GM21717 (cell line): ENCODE results near the gene ALDH1A2.
"Not testable (repeated sequence)": the region's sequence is repeated elsewhere in the genome, so short reads cannot be mapped to it uniquely, and the experiment has no call there.

Experiments used
- ATAC-seq: cut with Tn5 transposase; IDR thresholded peaks from one replicate; pipeline ENCODE4 v1.9.1; 2021; ENCODE audit warnings: mild to moderate bottlenecking, moderate library complexity; ENCODE audit not compliant: unreplicated experiment

The ALDH1A2 gene

GRCh38 chr15:58043192-58043903 lies 22.2 kb downstream of the ALDH1A2 start:
- ATAC-seq = no peak

DNA sequence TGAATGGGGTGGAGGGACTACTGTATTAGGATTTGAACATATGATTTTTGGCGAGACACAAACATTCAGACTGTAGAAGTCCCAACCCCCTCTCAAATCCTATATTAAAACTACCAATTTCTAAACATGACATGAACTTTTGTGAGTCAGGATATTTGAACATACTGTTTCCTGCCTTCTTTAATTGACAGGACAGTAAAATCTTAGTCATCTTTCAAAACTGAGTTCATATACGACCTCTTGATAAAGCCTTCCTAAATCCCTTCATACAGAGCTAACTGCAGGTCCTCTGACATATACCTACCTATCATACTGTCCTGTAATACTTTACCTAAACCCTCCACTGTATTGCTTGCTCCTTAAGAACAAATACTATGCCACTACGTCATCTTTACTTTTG lies 23.5 kb downstream of the ALDH1A2 start:
- no peak for ATAC-seq

DNA sequence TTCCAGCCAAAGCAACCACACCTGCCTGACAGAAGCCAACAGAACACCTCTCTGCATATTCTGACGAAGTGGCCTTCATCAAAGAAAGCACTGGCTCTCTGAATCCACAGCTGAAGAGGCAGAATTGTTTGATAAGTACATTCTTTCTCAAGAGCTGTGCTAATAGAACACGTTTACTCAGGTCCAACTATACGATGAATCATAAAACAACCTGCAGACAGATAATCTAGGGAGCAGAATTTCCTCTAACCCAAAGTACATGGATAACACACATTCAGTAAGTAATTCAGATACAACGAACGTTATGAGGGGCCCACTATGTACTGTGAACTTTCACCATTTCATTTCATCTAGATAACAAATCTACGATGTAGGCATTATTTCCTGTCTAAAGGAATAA lies 25.4 kb downstream of the ALDH1A2 start:
- ATAC-seq = no peak

GRCh38 chr15:58039079-58040035 lies 26.2 kb downstream of the ALDH1A2 start:
- no peak for ATAC-seq

GRCh38 chr15:58038426-58039078 lies 27.0 kb downstream of the ALDH1A2 start:
- ATAC-seq = no peak

DNA sequence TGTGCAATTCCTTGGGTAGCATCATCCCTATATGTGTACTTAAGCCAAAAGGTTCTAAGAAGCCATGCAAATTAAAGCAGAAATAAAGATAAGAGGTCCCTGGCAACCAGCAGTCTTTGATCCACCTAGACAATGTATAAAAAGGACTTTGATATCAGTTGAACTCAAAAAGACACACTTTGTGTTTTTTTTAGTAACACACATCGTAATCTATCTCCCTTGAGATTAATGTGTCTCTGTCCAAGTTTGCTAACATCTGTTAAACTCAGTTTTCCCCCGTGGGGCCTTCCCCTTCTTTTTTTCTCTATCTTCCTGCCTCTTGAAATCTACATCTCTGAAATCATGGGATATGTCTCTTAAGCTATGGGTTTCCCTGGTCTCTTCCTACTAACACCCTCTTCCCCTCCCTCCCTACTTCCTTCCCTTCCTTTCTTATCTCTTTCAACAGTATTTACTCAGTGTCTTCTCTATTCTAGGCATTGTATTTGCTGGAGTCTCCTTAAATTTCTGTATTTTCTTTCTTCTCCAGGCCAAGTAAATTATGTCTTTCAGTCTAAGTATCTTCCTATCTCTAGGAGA lies 27.7 kb downstream of the ALDH1A2 start:
- no peak for ATAC-seq

- no peak for ATAC-seq
These were observed 28.9 kb downstream of the ALDH1A2 start for GRCh38 chr15:58036579-58036978.

GRCh38 chr15:58028392-58028791 lies 37.1 kb downstream of the ALDH1A2 start:
- ATAC-seq = not testable (repeated sequence)

- ATAC-seq = no peak
These were observed 39.0 kb downstream of the ALDH1A2 start for GRCh38 chr15:58026552-58026951.

GRCh38 chr15:58026051-58026450 lies 39.5 kb downstream of the ALDH1A2 start:
- ATAC-seq = no peak

DNA sequence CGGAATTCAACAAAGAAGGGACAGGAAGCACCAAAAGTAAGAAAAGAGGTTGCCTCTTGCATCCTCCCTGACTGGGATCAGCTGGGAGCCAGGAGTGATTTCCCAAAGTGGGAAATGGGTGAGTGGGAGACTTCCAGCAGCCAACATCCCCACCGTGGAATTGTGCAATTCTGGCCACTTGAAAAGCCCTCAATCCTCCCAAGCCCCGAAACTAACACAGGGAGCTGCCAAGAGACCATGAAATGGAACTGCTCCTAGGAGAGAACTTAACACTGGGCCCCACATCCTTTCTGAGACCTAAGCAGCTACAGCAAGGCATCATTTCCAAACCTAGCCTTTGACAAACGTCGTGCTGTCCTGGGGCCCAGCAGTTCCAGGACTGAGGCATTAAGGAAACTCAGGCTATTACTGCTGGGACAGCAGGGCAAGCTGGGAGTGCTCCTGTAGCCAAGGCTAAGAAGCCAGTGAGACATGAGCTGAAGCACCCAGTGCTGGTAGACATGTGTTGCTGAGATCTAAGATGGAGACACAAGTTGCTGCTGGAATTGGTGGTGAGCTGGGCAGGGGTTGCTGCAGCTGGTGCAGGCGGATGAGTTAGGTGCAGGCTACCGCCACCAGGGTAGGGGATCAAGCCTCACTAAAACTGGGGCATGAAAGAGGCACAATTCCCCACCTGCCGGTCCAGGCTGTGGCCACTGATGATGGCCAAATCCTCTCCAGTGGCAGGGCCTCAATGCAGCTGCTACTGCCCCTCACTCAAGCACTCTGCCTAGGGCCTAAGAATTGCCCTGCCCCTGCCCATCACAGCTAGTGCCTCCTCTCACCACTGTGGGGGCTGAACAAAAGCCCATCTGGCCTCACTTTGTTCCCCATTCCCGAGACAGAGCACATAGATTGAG lies 43.9 kb downstream of the ALDH1A2 start:
- no peak for ATAC-seq

GRCh38 chr15:58019503-58020376 lies 45.8 kb downstream of the ALDH1A2 start:
- no peak for ATAC-seq

GRCh38 chr15:58017869-58018268 lies 47.6 kb downstream of the ALDH1A2 start:
- no peak for ATAC-seq

GRCh38 chr15:58016581-58017175 lies 48.8 kb downstream of the ALDH1A2 start:
- no peak for ATAC-seq

- ATAC-seq = no peak
These were observed 49.9 kb downstream of the ALDH1A2 start for GRCh38 chr15:58015565-58015964.

- no peak for ATAC-seq
These were observed 51.0 kb downstream of the ALDH1A2 start for GRCh38 chr15:58014470-58014869.

GRCh38 chr15:58014040-58014439 lies 51.5 kb downstream of the ALDH1A2 start:
- ATAC-seq = no peak

DNA sequence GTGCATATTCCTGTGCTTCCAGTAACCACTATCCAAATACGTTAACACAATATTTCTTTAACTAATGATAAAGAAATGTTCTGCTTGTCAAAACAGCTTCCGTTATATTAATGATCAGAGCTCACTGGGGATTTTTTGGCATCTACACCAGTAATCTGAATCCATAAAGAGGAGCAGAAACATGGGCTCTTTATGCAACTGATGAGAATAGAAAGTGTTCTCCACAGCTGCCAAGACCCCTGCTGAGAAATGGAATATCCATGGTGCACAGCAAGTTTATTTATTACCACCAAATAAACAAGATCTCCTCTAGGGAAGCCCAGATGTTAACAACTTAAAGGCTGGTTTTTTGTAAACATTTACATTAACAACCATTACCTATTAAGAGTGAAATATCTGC lies 54.5 kb downstream of the ALDH1A2 start:
- ATAC-seq = no peak

DNA sequence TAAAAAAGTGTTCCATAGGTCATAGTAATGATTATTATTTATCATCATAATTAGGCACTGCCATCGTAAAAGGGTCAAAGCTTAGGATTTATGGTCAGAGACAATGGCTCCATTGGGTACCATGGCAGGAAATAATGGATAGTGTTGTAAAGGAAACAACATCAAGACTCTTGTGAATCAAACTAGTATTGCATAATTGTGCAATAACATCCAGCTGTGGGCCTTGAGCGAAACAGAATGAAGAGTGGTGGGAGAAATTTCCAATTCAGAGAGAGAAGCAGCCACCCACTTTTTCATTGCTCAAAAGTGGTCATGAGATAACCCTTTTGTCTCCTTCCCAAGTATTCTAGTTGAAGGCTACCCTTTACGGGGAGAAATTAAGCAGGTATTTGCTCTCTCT lies 61.7 kb downstream of the ALDH1A2 start:
- no peak for ATAC-seq
